Measurements from ENCODE around the gene SWI5. TPM values are rescaled to one million over a fixed set of nuclear protein-coding genes. Genes with fewer than 3 reads are reported as not detected.

SWI5 gene
- total and polyA plus RNA-seq, 9 of the 15 experiments (the other 6 are each of a cell fraction or from before 2014, with no cell fraction given) = 62.8 to 133 (median 95.9) TPM

DNA sequence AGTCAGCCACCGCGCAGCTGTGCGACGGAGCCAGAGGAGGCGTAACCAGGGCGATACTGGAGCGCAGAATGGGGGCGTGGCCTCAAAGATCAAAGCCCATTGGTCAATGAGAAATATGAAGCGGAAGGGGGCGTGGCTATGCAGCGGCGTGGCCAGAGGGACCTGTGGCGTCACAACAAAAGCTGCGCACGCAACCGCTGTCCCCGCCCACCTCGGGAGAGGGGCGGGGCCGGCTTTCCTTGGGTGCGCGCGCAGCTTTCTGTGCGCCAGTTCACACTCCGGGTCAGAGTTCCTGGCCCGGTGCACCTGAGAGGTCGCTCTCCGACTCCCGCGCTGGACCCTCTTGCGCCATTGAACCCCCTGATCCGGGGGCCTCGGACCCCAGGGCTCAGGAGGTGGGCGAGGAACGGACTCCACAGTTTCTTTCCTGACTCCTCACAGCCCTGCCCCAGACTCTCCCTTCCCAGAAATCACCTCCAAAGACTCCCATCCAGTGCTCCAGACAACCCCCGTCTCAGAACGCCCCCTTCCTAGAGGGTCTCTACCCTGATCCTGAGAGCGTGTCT lies at the start of gene SWI5 (continued):
- peak; percentile 36; the same call in 1 of the 2 replicates for TF ChIP-seq ATF4 (CRISPR knock-in tag; IDR thresholded peaks at IDR 0.05)
- TF ChIP-seq GABPA (tag; conservative IDR thresholded peaks at IDR 0.05; ENCODE audit: low read depth) = no peak
- TF ChIP-seq FIP1L1 (IDR thresholded peaks at IDR 0.05; ENCODE audit: low read depth, low read length, poor library complexity, severe bottlenecking) = peak; percentile 66

DNA sequence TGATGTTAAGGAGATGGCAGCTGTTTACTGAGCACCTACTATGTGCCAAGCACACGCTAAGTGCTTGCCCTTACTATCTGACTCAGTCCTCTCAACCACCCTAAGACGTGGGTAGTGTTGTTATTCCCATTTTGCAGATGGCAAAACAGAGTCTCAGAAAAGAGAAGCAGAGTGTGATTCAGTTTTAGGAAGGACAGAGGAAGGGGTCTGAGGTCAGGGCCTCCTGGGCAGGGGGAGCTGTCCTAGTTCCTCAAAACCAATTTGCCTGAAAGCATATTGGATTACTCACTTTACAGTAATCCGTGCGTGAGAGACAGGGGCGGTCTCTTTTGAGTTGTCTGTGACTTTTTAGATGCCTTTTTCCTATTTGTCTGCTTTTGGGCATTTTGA lies 49.7 kb upstream of the SWI5 start:
- Histone ChIP-seq H2AFZ (ENCODE audit: low read depth, low read length) (no peak overlapping the region), H3K79me2 (ENCODE audit: control insufficient read depth, insufficient read depth, low read length) (no peaks in the 10 kb centered on the region), H3K36me3 (ENCODE audit: control insufficient read depth, insufficient read depth, low read length) (peaks cover 6% of the 10 kb centered on the region; the same call in 1 of the 3 replicates), H3K9ac (ENCODE audit: insufficient read depth in 1 of 2, low read depth in 2 of 2, low read length in 2 of 2) (no peak overlapping the region), H3K4me2 (ENCODE audit: insufficient read depth, low read length) (no peak overlapping the region), H3K9me3 (replicated peaks; ENCODE audit: control insufficient read depth, insufficient read depth, low read depth, low read length) (no peaks in the 10 kb centered on the region), H3K27me3 (ENCODE audit: control insufficient read depth in 2 of 2, insufficient read depth in 2 of 2, low read length in 2 of 2) (peaks cover 0 to under 1% of the 10 kb centered on the region in 2 experiments; a peak in 1 of 5 replicates), H3K4me3 (no peak overlapping the region), H3K4me1 (replicated peaks in 1 of 2; ENCODE audit: control insufficient read depth in 2 of 2, insufficient read depth in 2 of 2, low read length in 2 of 2) (peaks cover 0 to 30% of the 10 kb centered on the region in 2 experiments; a peak in 3 of 5 replicates), H4K20me1 (replicated peaks; ENCODE audit: control insufficient read depth, insufficient read depth, low read length) (peaks cover 5% of the 10 kb centered on the region; the same call in 1 of the 2 replicates), H3K27ac (ENCODE audit: extremely low read depth, low read depth, low read length) (no peak overlapping the region), H3K9me1 (ENCODE audit: control insufficient read depth, insufficient read depth, low read length) (no peaks in the 10 kb centered on the region)
- intact Hi-C loops (cut with micrococcal nuclease) (no loop called here), in situ Hi-C loops (cut with MboI) (no loop called here)
- DNase-seq (ENCODE audit: extremely low read depth in 1 of 4, low spot score in 3 of 4) (no peak), ATAC-seq (no peak), FAIRE-seq (no peak)
- BruUV-seq (replicated peaks) = no TSS peak
- CTCF ChIA-PET (ENCODE audit: low intra/inter-chr PET ratio) = no interaction called here
- POLR2A ChIA-PET = interaction anchor here (0.6 to 2.7 kb wide), 4 partner anchors 10 to 874 kb away, joined by 3 to 8 read pairs (median 5); no protein-coding TSS in a partner anchor
- WGBS (ENCODE audit: insufficient coverage, low coverage, missing lambda C conversion rate) = 17% methylated on average over 5 of the region's 5 CpGs
- TF ChIP-seq RCOR1 (IDR thresholded peaks at IDR 0.05; ENCODE audit: borderline replicate concordance in 1 of 2, low read depth in 2 of 2, low read length in 2 of 2) (peak; percentile 64 to 89; a peak in 3 of 4 replicates), ZKSCAN1 (IDR thresholded peaks at IDR 0.05; ENCODE audit: low read depth, low read length) (peak; percentile 98), ZNF232 (CRISPR knock-in tag; IDR thresholded peaks at IDR 0.05) (no peak), ZNF778 (CRISPR knock-in tag; IDR thresholded peaks at IDR 0.05) (no peak), ZNF316 (IDR thresholded peaks at IDR 0.05) (no peak), SPI1 (IDR thresholded peaks at IDR 0.05; ENCODE audit: borderline replicate concordance, low read depth, low read length) (peak; percentile 32; the same call in 1 of the 2 replicates), PTBP1 (IDR thresholded peaks at IDR 0.05; ENCODE audit: low read depth, low read length) (0 out of 2 replicates have a peak, but pooled peaks have one; percentile 81), SMARCA5 (IDR thresholded peaks at IDR 0.05) (peak; percentile 85), HNRNPK (IDR thresholded peaks at IDR 0.05; ENCODE audit: low read depth, low read length, poor library complexity, severe bottlenecking) (no peak), ZNF395 (CRISPR knock-in tag; IDR thresholded peaks at IDR 0.05) (0 out of 2 replicates have a peak, but pooled peaks have one; percentile 30)
- TF ChIP-seq, protein P1, sequence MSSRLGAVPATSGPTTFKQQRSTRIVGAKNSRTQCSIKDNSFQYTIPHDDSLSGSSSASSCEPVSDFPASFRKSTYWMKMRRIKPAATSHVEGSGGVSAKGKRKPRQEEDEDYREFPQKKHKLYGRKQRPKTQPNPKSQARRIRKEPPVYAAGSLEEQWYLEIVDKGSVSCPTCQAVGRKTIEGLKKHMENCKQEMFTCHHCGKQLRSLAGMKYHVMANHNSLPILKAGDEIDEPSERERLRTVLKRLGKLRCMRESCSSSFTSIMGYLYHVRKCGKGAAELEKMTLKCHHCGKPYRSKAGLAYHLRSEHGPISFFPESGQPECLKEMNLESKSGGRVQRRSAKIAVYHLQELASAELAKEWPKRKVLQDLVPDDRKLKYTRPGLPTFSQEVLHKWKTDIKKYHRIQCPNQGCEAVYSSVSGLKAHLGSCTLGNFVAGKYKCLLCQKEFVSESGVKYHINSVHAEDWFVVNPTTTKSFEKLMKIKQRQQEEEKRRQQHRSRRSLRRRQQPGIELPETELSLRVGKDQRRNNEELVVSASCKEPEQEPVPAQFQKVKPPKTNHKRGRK (tag; IDR thresholded peaks at IDR 0.05) = no peak
- TF ChIP-seq, protein P2, sequence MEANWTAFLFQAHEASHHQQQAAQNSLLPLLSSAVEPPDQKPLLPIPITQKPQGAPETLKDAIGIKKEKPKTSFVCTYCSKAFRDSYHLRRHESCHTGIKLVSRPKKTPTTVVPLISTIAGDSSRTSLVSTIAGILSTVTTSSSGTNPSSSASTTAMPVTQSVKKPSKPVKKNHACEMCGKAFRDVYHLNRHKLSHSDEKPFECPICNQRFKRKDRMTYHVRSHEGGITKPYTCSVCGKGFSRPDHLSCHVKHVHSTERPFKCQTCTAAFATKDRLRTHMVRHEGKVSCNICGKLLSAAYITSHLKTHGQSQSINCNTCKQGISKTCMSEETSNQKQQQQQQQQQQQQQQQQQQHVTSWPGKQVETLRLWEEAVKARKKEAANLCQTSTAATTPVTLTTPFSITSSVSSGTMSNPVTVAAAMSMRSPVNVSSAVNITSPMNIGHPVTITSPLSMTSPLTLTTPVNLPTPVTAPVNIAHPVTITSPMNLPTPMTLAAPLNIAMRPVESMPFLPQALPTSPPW (CRISPR knock-in tag; IDR thresholded peaks at IDR 0.05) = no peak
